HL-60 (cell line): ENCODE measurements around the gene NDUFC1.
A peak's percentile ranks its signal among the peaks of the same experiment; 100 is the strongest.

Experiments used
- DNase-seq, 2 experiments: peaks; one replicate each; pipeline ENCODE4 v3.0.0-alpha.2; 2010 to 2020; ENCODE audit warnings: low read depth in 1 of 2, low spot score in 1 of 2
- H3K27ac ChIP-seq: fragments of 250-450 bp; sonication (Bioruptor Pico); replicated peaks from 2 replicates; pipeline ENCODE4 v1.5.1; 2020; ENCODE audit warnings: mild to moderate bottlenecking, moderate library complexity
- H3K27me3 ChIP-seq: fragments of 250-450 bp; sonication (Bioruptor Pico); 2 replicates; pipeline ENCODE4 v1.5.1; 2021; ENCODE audit warnings: mild to moderate bottlenecking, moderate library complexity; ENCODE audit not compliant: insufficient read depth, poor library complexity, severe bottlenecking
- H3K4me3 ChIP-seq: replicated peaks from 2 replicates; pipeline ENCODE4 v1.5.1; 2011; ENCODE audit warnings: mild to moderate bottlenecking, control low read depth, low read length; ENCODE audit not compliant: insufficient read depth
- CTCF ChIP-seq: IDR thresholded peaks from one replicate; pipeline ENCODE4 v1.5.1; 2011; ENCODE audit warnings: low read length, control low read depth, inconsistent platforms; ENCODE audit not compliant: insufficient read depth
- GABPA ChIP-seq: IDR thresholded peaks from 2 replicates; pipeline ENCODE4 v1.6.1; 2012; ENCODE audit warnings: low read depth
- POLR2AphosphoS5 ChIP-seq: IDR thresholded peaks from 2 replicates; pipeline ENCODE4 v1.6.1; 2012; ENCODE audit warnings: low read depth
- REST ChIP-seq: IDR thresholded peaks from 2 replicates; pipeline ENCODE4 v1.6.1; 2012; ENCODE audit warnings: low read depth; ENCODE audit not compliant: insufficient replicate concordance
- SPI1 ChIP-seq: IDR thresholded peaks from 2 replicates; pipeline ENCODE4 v1.6.1; 2012; ENCODE audit warnings: low read depth, mild to moderate bottlenecking, borderline replicate concordance

Gene NDUFC1

GRCh38 chr4:139311909-139312308 lies 9.6 kb upstream of the NDUFC1 start:
- TF ChIP-seq SPI1 (no peak), REST (no peak), GABPA (no peak), CTCF (no peak), POLR2AphosphoS5 (no peak)
- no peaks in the 10 kb centered on the region for H3K27me3 ChIP-seq

GRCh38 chr4:139304920-139305319 lies 2.6 kb upstream of the NDUFC1 start:
- no peak for TF ChIP-seq CTCF
- TF ChIP-seq REST = no peak
- no peak for TF ChIP-seq GABPA
- no peak for TF ChIP-seq SPI1
- TF ChIP-seq POLR2AphosphoS5 = no peak
- no peaks in the 10 kb centered on the region for H3K27me3 ChIP-seq
- H3K4me3 ChIP-seq = no peak overlapping the region
- no peak overlapping the region for H3K27ac ChIP-seq
- DNase-seq = no peak

More at GRCh38 chr4:139311909-139312308, 9.6 kb upstream of the NDUFC1 start:
- Histone ChIP-seq H3K4me3 (no peak overlapping the region), H3K27ac (no peak overlapping the region)
- no peak for DNase-seq

DNA sequence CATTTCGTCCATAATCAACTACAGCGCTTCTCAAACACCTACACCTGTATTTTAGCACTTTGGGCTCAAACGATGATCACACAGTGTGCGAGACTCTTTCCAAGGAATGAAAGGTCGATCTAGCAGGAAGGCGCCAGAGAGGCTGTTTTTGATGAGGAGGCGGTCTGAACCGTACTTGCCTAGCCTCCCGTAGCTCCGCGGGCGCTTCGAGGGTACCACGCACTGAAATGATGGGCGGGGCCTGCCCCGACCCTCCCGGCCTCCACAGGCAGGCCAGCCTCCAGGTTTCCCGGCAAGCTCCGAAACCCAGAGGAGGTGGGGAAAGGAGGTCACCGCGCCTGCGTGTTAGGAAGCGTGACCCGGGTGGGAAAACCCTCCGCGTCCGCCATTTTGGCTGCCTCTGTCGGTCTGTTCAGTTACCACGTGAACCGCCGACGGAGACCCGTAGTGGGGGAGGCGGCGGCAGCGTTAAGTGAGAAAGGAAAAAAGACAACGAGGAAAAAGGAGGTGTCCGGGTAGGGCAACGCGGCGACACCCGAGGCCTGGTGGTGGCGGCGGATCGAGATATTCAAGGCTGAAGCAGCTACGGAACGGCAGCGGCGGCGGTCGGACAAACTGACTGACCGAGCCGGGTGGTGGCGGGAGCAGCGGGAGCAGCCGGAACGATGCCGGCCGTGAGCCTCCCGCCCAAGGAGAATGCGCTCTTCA lies 1.0 kb downstream of the NDUFC1 start, which contains the start of gene NAA15:
Gene NAA15, plus strand, starts transcription at position 393 of the 708 bp plus-strand sequence. Its CDS starts 273 bp downstream, at position 666.
- peak; percentile 91 to 99 for DNase-seq
- peak within 1 kb of the TSS; percentile 96 for H3K27ac ChIP-seq
- H3K4me3 ChIP-seq = peak within 1 kb of the TSS; percentile 95
- no peak for TF ChIP-seq CTCF
- 0 out of 2 replicates have a peak, but pooled peaks have one; percentile 47 for TF ChIP-seq POLR2AphosphoS5
- no peaks in the 10 kb centered on the region for H3K27me3 ChIP-seq
